Naive thymus-derived CD8-positive, alpha-beta T cell (primary cell): ENCODE results near the gene CALML3. TPM values are rescaled to one million over a fixed set of nuclear protein-coding genes. Genes with fewer than 3 reads are reported as not detected.

ENCODE experiments used
- ATAC-seq, 2 donors: fragments of 150-1000 bp; cut with Tn5 transposase in 1 of 2; sonication (Bioruptor Pico), chemical (Tn5 transposase) in 1 of 2; 1 replicate in 1 of 2; 2 replicates in 1 of 2; pipeline ENCODE4 v1.10.0; 2021; ENCODE audit warnings: mild to moderate bottlenecking in 2 of 2, moderate library complexity in 2 of 2
- POLR2A ChIA-PET: fragments of 350-600 bp; sonication (Branson Sonifier 250); formaldehyde crosslinking; loops from one replicate; lab custom pipeline; 2021; ENCODE audit warnings: antibody characterized with exemption; lab: Charles Lee
- DNase-seq, 10 donors: peaks; one replicate each; pipeline versions ENCODE4 v3.0.0 to v3.0.0-alpha.2; 2020 to 2022
- H3K27ac Mint-ChIP-seq, 10 donors: one replicate each; pipeline ENCODE4 v1.8.0; 2020 to 2022; ENCODE audit warnings: mild to moderate bottlenecking in 10 of 10, mixed read lengths in 10 of 10, moderate library complexity in 4 of 10, inconsistent platforms in 1 of 10
- H3K27me3 Mint-ChIP-seq, 5 donors: one replicate each; pipeline ENCODE4 v1.8.0; 2021 to 2022; ENCODE audit warnings: mixed read lengths in 5 of 5
- H3K36me3 Mint-ChIP-seq, 3 donors: one replicate each; pipeline ENCODE4 v1.8.0; 2020 to 2022; ENCODE audit warnings: mixed read lengths in 3 of 3, mild to moderate bottlenecking in 2 of 3, inconsistent platforms in 1 of 3
- H3K4me1 Mint-ChIP-seq, 4 donors: one replicate each; pipeline ENCODE4 v1.8.0; 2021 to 2022; ENCODE audit warnings: mixed read lengths in 4 of 4
- H3K4me3 Mint-ChIP-seq, 10 donors: one replicate each; pipeline ENCODE4 v1.8.0; 2020 to 2022; ENCODE audit warnings: mild to moderate bottlenecking in 10 of 10, mixed read lengths in 10 of 10, moderate library complexity in 6 of 10, inconsistent platforms in 1 of 10
- H3K9me3 Mint-ChIP-seq, 9 donors: one replicate each; pipeline ENCODE4 v1.8.0; 2020 to 2022; ENCODE audit warnings: mixed read lengths in 9 of 9, mild to moderate bottlenecking in 3 of 9, inconsistent platforms in 1 of 9, moderate library complexity in 1 of 9
- polyA plus RNA-seq, 3 donors: library from polyadenylated mRNA; unstranded; fragments of 300-500 nt; fragmentation: Illumina TruSeq; gene quantifications; one replicate each; pipeline ENCODE4 v1.2.3, GENCODE V29; 2021
- total RNA-seq, 8 experiments: library from RNA in 2 of 8; stranded (reverse) in 2 of 8; gene quantifications; one replicate each; pipeline ENCODE4 v1.2.3 and lab custom pipeline; 2021 to 2026

Gene CALML3
- total and polyA plus RNA-seq, 5 experiments from 2014 or later, result not detected

- no peaks in the 10 kb centered on the region for H3K27me3 Mint-ChIP-seq
- POLR2A ChIA-PET, result interaction anchor here (0.9 kb wide), 1 partner anchor 22 kb away, joined by 3 read pairs; no protein-coding TSS in a partner anchor
- H3K4me1 Mint-ChIP-seq, result peaks cover 0 to 4% (median 0%) of the 10 kb centered on the region in 4 donors
- no peaks in the 10 kb centered on the region for H3K9me3 Mint-ChIP-seq
- ATAC-seq, result no peak
- no peaks in the 10 kb centered on the region for H3K36me3 Mint-ChIP-seq
- peak in 1 of 10 donors; percentile 45 for DNase-seq
- H3K27ac Mint-ChIP-seq, result no peak overlapping the region
- H3K4me3 Mint-ChIP-seq, result no peak overlapping the region
Measured at GRCh38 chr10:5526691-5527331, 2.0 kb downstream of the CALML3 start.

GRCh38 chr10:5527332-5528200 is 2.8 kb downstream of the CALML3 start:
- H3K4me1 Mint-ChIP-seq, result peaks cover 0 to 4% (median 0%) of the 10 kb centered on the region in 4 donors
- POLR2A ChIA-PET, result interaction anchor here (0.9 kb wide), 1 partner anchor 22 kb away, joined by 3 read pairs; no protein-coding TSS in a partner anchor

GRCh38 chr10:5528989-5529701 is 4.4 kb downstream of the CALML3 start:
- Mint-ChIP-seq H3K27me3 (peaks cover 0 to 3% (median 0%) of the 10 kb centered on the region in 5 donors), H3K36me3 (no peaks in the 10 kb centered on the region), H3K27ac (no peak overlapping the region), H3K4me1 (peaks cover 0 to 4% (median 0%) of the 10 kb centered on the region in 4 donors), H3K9me3 (no peaks in the 10 kb centered on the region), H3K4me3 (peak overlapping the region in 1 of 10 donors; percentile 26)
- DNase-seq, result peak in 1 of 10 donors; percentile 21
- ATAC-seq, result no peak
- POLR2A ChIA-PET, result interaction anchor here (0.6 kb wide), 1 partner anchor 33 kb away, joined by 3 read pairs; no protein-coding TSS in a partner anchor

More at GRCh38 chr10:5527332-5528200, 2.8 kb downstream of the CALML3 start:
- Mint-ChIP-seq H3K27ac (no peak overlapping the region), H3K27me3 (no peaks in the 10 kb centered on the region), H3K36me3 (no peaks in the 10 kb centered on the region), H3K4me3 (no peak overlapping the region), H3K9me3 (no peaks in the 10 kb centered on the region)
- ATAC-seq (no peak), DNase-seq (peak in 1 of 10 donors; percentile 21)

- peaks cover 0 to 3% (median 0%) of the 10 kb centered on the region in 5 donors for H3K27me3 Mint-ChIP-seq
- no peak overlapping the region for H3K27ac Mint-ChIP-seq
- POLR2A ChIA-PET, result no interaction called here
- peak in 1 of 10 donors; percentile 22 for DNase-seq
- no peaks in the 10 kb centered on the region for H3K9me3 Mint-ChIP-seq
- H3K4me3 Mint-ChIP-seq, result no peak overlapping the region
- ATAC-seq, result no peak
- peaks cover 0 to 2% (median 0%) of the 10 kb centered on the region in 4 donors for H3K4me1 Mint-ChIP-seq
- H3K36me3 Mint-ChIP-seq, result no peaks in the 10 kb centered on the region
Measured at GRCh38 chr10:5529702-5530411, 5.1 kb downstream of the CALML3 start.

GRCh38 chr10:5530412-5530806 is 5.6 kb downstream of the CALML3 start:
- Mint-ChIP-seq H3K36me3 (no peaks in the 10 kb centered on the region), H3K27me3 (peaks cover 0 to 3% (median 0%) of the 10 kb centered on the region in 5 donors), H3K4me1 (peaks cover 0 to 2% (median 0%) of the 10 kb centered on the region in 4 donors), H3K9me3 (no peaks in the 10 kb centered on the region), H3K27ac (no peak overlapping the region), H3K4me3 (no peak overlapping the region)
- DNase-seq (peak in 1 of 10 donors; percentile 14), ATAC-seq (no peak)
- POLR2A ChIA-PET, result no interaction called here

GRCh38 chr10:5530846-5531557 is 6.2 kb downstream of the CALML3 start:
- ATAC-seq (no peak), DNase-seq (peak in 1 of 10 donors; percentile 57)
- H3K36me3 Mint-ChIP-seq, result no peaks in the 10 kb centered on the region
- no peaks in the 10 kb centered on the region for H3K9me3 Mint-ChIP-seq
- H3K27me3 Mint-ChIP-seq, result peaks cover 0 to 3% (median 0%) of the 10 kb centered on the region in 5 donors
- peaks cover 0 to 2% (median 0%) of the 10 kb centered on the region in 4 donors for H3K4me1 Mint-ChIP-seq
- H3K27ac Mint-ChIP-seq, result peak overlapping the region in 2 of 10 donors; percentile 65 to 66
- no peak overlapping the region for H3K4me3 Mint-ChIP-seq
- POLR2A ChIA-PET, result no interaction called here

GRCh38 chr10:5531558-5532306 is 7.0 kb downstream of the CALML3 start:
- ATAC-seq (no peak), DNase-seq (peak in 1 of 10 donors; percentile 47)
- H3K9me3 Mint-ChIP-seq, result no peaks in the 10 kb centered on the region
- POLR2A ChIA-PET, result no interaction called here
- H3K4me3 Mint-ChIP-seq, result no peak overlapping the region
- peaks cover 0 to 3% (median 0%) of the 10 kb centered on the region in 5 donors for H3K27me3 Mint-ChIP-seq
- H3K36me3 Mint-ChIP-seq, result no peaks in the 10 kb centered on the region
- peak overlapping the region in 1 of 10 donors; percentile 53 for H3K27ac Mint-ChIP-seq
- peaks cover 0 to 2% (median 0%) of the 10 kb centered on the region in 4 donors for H3K4me1 Mint-ChIP-seq

- no peaks in the 10 kb centered on the region for H3K36me3 Mint-ChIP-seq
- ATAC-seq, result no peak
- H3K4me1 Mint-ChIP-seq, result peaks cover 0 to 2% (median 0%) of the 10 kb centered on the region in 4 donors
- DNase-seq, result no peak
- no peaks in the 10 kb centered on the region for H3K9me3 Mint-ChIP-seq
- no peak overlapping the region for H3K27ac Mint-ChIP-seq
- POLR2A ChIA-PET, result no interaction called here
- no peak overlapping the region for H3K4me3 Mint-ChIP-seq
- H3K27me3 Mint-ChIP-seq, result peaks cover 0 to 3% (median 0%) of the 10 kb centered on the region in 5 donors
Measured at GRCh38 chr10:5532307-5532605, 7.5 kb downstream of the CALML3 start.

GRCh38 chr10:5532618-5533097 is 7.9 kb downstream of the CALML3 start:
- Mint-ChIP-seq H3K36me3 (no peaks in the 10 kb centered on the region), H3K27ac (peak overlapping the region in 1 of 10 donors; percentile 31), H3K27me3 (peaks cover 0 to 3% (median 0%) of the 10 kb centered on the region in 5 donors), H3K4me1 (peaks cover 0 to 2% (median 0%) of the 10 kb centered on the region in 4 donors), H3K9me3 (no peaks in the 10 kb centered on the region), H3K4me3 (no peak overlapping the region)
- ATAC-seq (no peak), DNase-seq (peak in 1 of 10 donors; percentile 4)
- POLR2A ChIA-PET, result no interaction called here

- no peak overlapping the region for H3K4me3 Mint-ChIP-seq
- H3K9me3 Mint-ChIP-seq, result no peaks in the 10 kb centered on the region
- H3K27me3 Mint-ChIP-seq, result peaks cover 0 to 3% (median 0%) of the 10 kb centered on the region in 5 donors
- H3K4me1 Mint-ChIP-seq, result peaks cover 0 to 2% (median 0%) of the 10 kb centered on the region in 4 donors
- POLR2A ChIA-PET, result no interaction called here
- H3K27ac Mint-ChIP-seq, result peak overlapping the region in 1 of 10 donors; percentile 52
- H3K36me3 Mint-ChIP-seq, result no peaks in the 10 kb centered on the region
- peak in 1 of 10 donors; percentile 34 for DNase-seq
- no peak for ATAC-seq
Measured at GRCh38 chr10:5533098-5533731, 8.5 kb downstream of the CALML3 start.
